Keratinocyte (primary cell): Measurements from ENCODE around the gene NEFH. TPM values are rescaled to one million over a fixed set of nuclear protein-coding genes. Genes with fewer than 3 reads are reported as not detected.

ENCODE experiments used
- DNase-seq: peaks from one replicate; pipeline ENCODE4 v3.0.0-alpha.2; 2011; ENCODE audit warnings: low read depth, missing footprints, low spot score
- FAIRE-seq: peaks from 2 replicates; lab custom pipeline; 2011; peaks lifted over from hg19 to GRCh38; lab: Jason Lieb, UNC
- H2AFZ ChIP-seq: 2 replicates; pipeline ENCODE4 v1.6.0; 2012; ENCODE audit warnings: low read length, control low read depth, inconsistent platforms; ENCODE audit not compliant: control insufficient read depth
- H3K27ac ChIP-seq: 2 replicates; pipeline ENCODE4 v1.5.1; 2011; ENCODE audit warnings: low read length; ENCODE audit not compliant: control insufficient read depth, insufficient read depth
- H3K27me3 ChIP-seq: 3 replicates; pipeline ENCODE4 v1.6.0; 2011; ENCODE audit warnings: low read length; ENCODE audit not compliant: control insufficient read depth, insufficient read depth; ENCODE audit errors: extremely low read depth
- H3K36me3 ChIP-seq, 2 experiments: 2 replicates in 1 of 2; 3 replicates in 1 of 2; pipeline ENCODE4 v1.5.1; 2011; ENCODE audit warnings: low read length in 2 of 2, mild to moderate bottlenecking in 1 of 2; ENCODE audit not compliant: control insufficient read depth in 2 of 2, insufficient read depth in 2 of 2; ENCODE audit errors: extremely low read depth in 1 of 2
- H3K4me1 ChIP-seq: 3 replicates; pipeline ENCODE4 v1.5.1; 2011; ENCODE audit warnings: low read length; ENCODE audit not compliant: control insufficient read depth, insufficient read depth; ENCODE audit errors: extremely low read depth
- H3K4me2 ChIP-seq: 3 replicates; pipeline ENCODE4 v1.6.0; 2011; ENCODE audit warnings: low read depth, low read length; ENCODE audit not compliant: control insufficient read depth, insufficient read depth; ENCODE audit errors: extremely low read depth
- H3K4me3 ChIP-seq, 3 experiments: fragments of 200-600 bp in 1 of 3; sonication (generic) in 1 of 3; 2 replicates in 2 of 3; 3 replicates in 1 of 3; pipeline ENCODE4 v1.5.1; 2011 to 2016; ENCODE audit warnings: low read length in 3 of 3, mild to moderate bottlenecking in 3 of 3, control low read depth in 2 of 3, inconsistent platforms in 1 of 3, low read depth in 1 of 3, mixed read lengths in 1 of 3, mixed run types in 1 of 3, moderate library complexity in 1 of 3; ENCODE audit not compliant: control insufficient read depth in 2 of 3, insufficient read depth in 2 of 3; ENCODE audit errors: extremely low read depth in 1 of 3
- H3K79me2 ChIP-seq: 2 replicates; pipeline ENCODE4 v1.6.0; 2012; ENCODE audit warnings: low read length; ENCODE audit not compliant: control insufficient read depth, insufficient read depth
- H3K9ac ChIP-seq: 3 replicates; pipeline ENCODE4 v1.6.0; 2011; ENCODE audit warnings: low read length; ENCODE audit not compliant: control insufficient read depth, insufficient read depth; ENCODE audit errors: extremely low read depth
- H3K9me1 ChIP-seq: 3 replicates; pipeline ENCODE4 v1.6.0; 2011; ENCODE audit warnings: low read length; ENCODE audit not compliant: control insufficient read depth, insufficient read depth; ENCODE audit errors: extremely low read depth
- H3K9me3 ChIP-seq: 2 replicates; pipeline ENCODE4 v1.5.1; 2012; ENCODE audit warnings: low read depth, low read length; ENCODE audit not compliant: control insufficient read depth
- H4K20me1 ChIP-seq: 3 replicates; pipeline ENCODE4 v1.6.0; 2011; ENCODE audit warnings: low read length; ENCODE audit not compliant: control insufficient read depth, insufficient read depth; ENCODE audit errors: extremely low read depth
- CTCF ChIP-seq, 3 experiments: IDR thresholded peaks in 1 of 3; conservative IDR thresholded peaks in 1 of 3; optimal IDR thresholded peaks in 1 of 3; 2 replicates in 2 of 3; 3 replicates in 1 of 3; pipeline versions ENCODE3 to v1.5.1; 2011; ENCODE audit warnings: low read length in 3 of 3, mild to moderate bottlenecking in 3 of 3, moderate library complexity in 2 of 3, control low read depth in 1 of 3, inconsistent platforms in 1 of 3; ENCODE audit not compliant: insufficient read depth in 2 of 3; ENCODE audit errors: extremely low read depth in 1 of 3
- EZH2 ChIP-seq: IDR thresholded peaks from one replicate; pipeline ENCODE4 v1.6.1; 2012; ENCODE audit warnings: inconsistent platforms, mild to moderate bottlenecking, low read length, moderate library complexity
- dilution Hi-C: fragments of 300-500 bp; cut with MboI; formaldehyde crosslinking; loops from one replicate; pipeline ENCODE4 v1.7.0; 2020; ENCODE audit warnings: low sequenced_read_pairs; ENCODE audit not compliant: extremely low pct_ligation_motif_present
- polyA plus RNA-seq, 5 experiments: library from polyadenylated mRNA; depleted of rRNA in 3 of 5; stranded (reverse) in 3 of 5; stranded (forward) in 1 of 5; unstranded in 1 of 5; fragments of >200 nt; gene quantifications; 1 replicate in 1 of 5; 2 replicates in 3 of 5; 3 replicates in 1 of 5; pipeline versions ENCODE4 v1.2.1 to v1.2.3, GENCODE V29; 2011 to 2012; ENCODE audit warnings: missing spikeins in 2 of 5, low read depth in 1 of 5, low replicate concordance in 1 of 5

NEFH gene
- polyA plus RNA-seq, 1 donor (not counting 4 experiments of a cell fraction or from before 2014, with no cell fraction given): 0.07 TPM

- H3K9me3 ChIP-seq: no peaks in the 10 kb centered on the region
- FAIRE-seq (no peak), DNase-seq (no peak)
- dilution Hi-C loops: no loop called here
- H3K4me2 ChIP-seq: no peak overlapping the region
- H3K9ac ChIP-seq: no peak overlapping the region
- no peak overlapping the region for H3K27ac ChIP-seq
- H3K4me3 ChIP-seq: no peak overlapping the region
- peaks cover 4% of the 10 kb centered on the region for H4K20me1 ChIP-seq
- peaks cover 59% of the 10 kb centered on the region for H3K27me3 ChIP-seq
- no peaks in the 10 kb centered on the region for H3K4me1 ChIP-seq
- no peaks in the 10 kb centered on the region for H3K79me2 ChIP-seq
- no peaks in the 10 kb centered on the region for H3K9me1 ChIP-seq
- H3K36me3 ChIP-seq: no peaks in the 10 kb centered on the region
- H2AFZ ChIP-seq: no peak overlapping the region
- TF ChIP-seq CTCF (optimal IDR thresholded peaks at IDR 0.05 in 1 of 3, IDR thresholded peaks at IDR 0.05 in 1 of 3, conservative IDR thresholded peaks at IDR 0.05 in 1 of 3; ENCODE audit: extremely low read depth in 1 of 3, insufficient read depth in 2 of 3, low read length in 3 of 3): no peak
- TF ChIP-seq EZH2: peak; percentile 65
These were observed 1.4 kb upstream of the NEFH start for GRCh38 chr22:29478326-29479276.

- H3K9me1 ChIP-seq: no peaks in the 10 kb centered on the region
- no peak overlapping the region for H3K9ac ChIP-seq
- no peaks in the 10 kb centered on the region for H3K79me2 ChIP-seq
- peaks cover 59% of the 10 kb centered on the region for H3K27me3 ChIP-seq
- H3K9me3 ChIP-seq: no peaks in the 10 kb centered on the region
- dilution Hi-C loops: no loop called here
- DNase-seq (no peak), FAIRE-seq (no peak)
- no peaks in the 10 kb centered on the region for H3K36me3 ChIP-seq
- no peaks in the 10 kb centered on the region for H3K4me1 ChIP-seq
- peaks cover 4% of the 10 kb centered on the region for H4K20me1 ChIP-seq
- no peak overlapping the region for H3K4me3 ChIP-seq
- H2AFZ ChIP-seq: no peak overlapping the region
- H3K27ac ChIP-seq: no peak overlapping the region
- H3K4me2 ChIP-seq: no peak overlapping the region
- no peak for TF ChIP-seq EZH2
- no peak for TF ChIP-seq CTCF (optimal IDR thresholded peaks at IDR 0.05 in 1 of 3, IDR thresholded peaks at IDR 0.05 in 1 of 3, conservative IDR thresholded peaks at IDR 0.05 in 1 of 3; ENCODE audit: extremely low read depth in 1 of 3, insufficient read depth in 2 of 3, low read length in 3 of 3)
These were observed 169 bp downstream of the NEFH start for GRCh38 chr22:29480262-29480511.
